Astrocyte of the spinal cord (primary cell): ENCODE data around the gene ILKAP.

Experiments used
- DNase-seq: peaks from one replicate; pipeline ENCODE4 v3.0.0; 2011; ENCODE audit warnings: low read depth, low spot score
- H3K4me3 ChIP-seq: 2 replicates; pipeline ENCODE4 v1.5.1; 2011; ENCODE audit warnings: low read depth, mild to moderate bottlenecking, low read length, moderate library complexity
- CTCF ChIP-seq: IDR thresholded peaks from 2 replicates; pipeline ENCODE4 v1.5.1; 2012; ENCODE audit warnings: low read depth, mild to moderate bottlenecking, low read length, inconsistent platforms
- in situ Hi-C: cut with HindIII; loops from 2 replicates; pipeline ENCODE4 v1.10.0; 2017; ENCODE audit warnings: low sequenced_read_pairs

ILKAP gene

GRCh38 chr2:238237431-238238135, 34.1 kb upstream of the ILKAP start:
- in situ Hi-C loops = no loop called here
- H3K4me3 ChIP-seq = no peak overlapping the region
- no peak for TF ChIP-seq CTCF
- no peak for DNase-seq

- no peak overlapping the region for H3K4me3 ChIP-seq
- no peak for TF ChIP-seq CTCF
- in situ Hi-C loops = no loop called here
- no peak for DNase-seq
Observed at GRCh38 chr2:238236571-238236970, 33.1 kb upstream of the ILKAP start.

GRCh38 chr2:238235856-238236255, 32.4 kb upstream of the ILKAP start:
- no peak for TF ChIP-seq CTCF
- H3K4me3 ChIP-seq = no peak overlapping the region

GRCh38 chr2:238235331-238235732, 31.8 kb upstream of the ILKAP start:
- no peak for TF ChIP-seq CTCF
- in situ Hi-C loops = no loop called here
- H3K4me3 ChIP-seq = no peak overlapping the region
- DNase-seq = no peak

More at GRCh38 chr2:238235856-238236255, 32.4 kb upstream of the ILKAP start:
- no peak for DNase-seq
- in situ Hi-C loops = no loop called here

- TF ChIP-seq CTCF = no peak
- in situ Hi-C loops = no loop called here
- no peak for DNase-seq
- H3K4me3 ChIP-seq = no peak overlapping the region
Observed at GRCh38 chr2:238233625-238234024, 30.1 kb upstream of the ILKAP start.

GRCh38 chr2:238231809-238232208, 28.3 kb upstream of the ILKAP start:
- no peak overlapping the region for H3K4me3 ChIP-seq
- DNase-seq = no peak
- in situ Hi-C loops = no loop called here
- TF ChIP-seq CTCF = no peak
